GM21619 (cell line): ENCODE results near the gene MIF.
"Not testable (repeated sequence)": the region's sequence is repeated elsewhere in the genome, so short reads cannot be mapped to it uniquely, and the experiment has no call there.

Experiments used
- ATAC-seq: cut with Tn5 transposase; IDR thresholded peaks from one replicate; pipeline ENCODE4 v1.9.1; 2021; ENCODE audit not compliant: unreplicated experiment

MIF gene

GRCh38 chr22:23900227-23900626 lies 6.0 kb downstream of the MIF start:
- not testable (repeated sequence) for ATAC-seq

GRCh38 chr22:23901600-23901999 lies 7.4 kb downstream of the MIF start:
- no peak for ATAC-seq

GRCh38 chr22:23903328-23903971 lies 9.3 kb downstream of the MIF start:
- ATAC-seq = no peak

- no peak for ATAC-seq
Observed at GRCh38 chr22:23904573-23905254, 10.5 kb downstream of the MIF start.

GRCh38 chr22:23906641-23907040 lies 12.5 kb downstream of the MIF start:
- no peak for ATAC-seq

- ATAC-seq = not testable (repeated sequence)
Observed at GRCh38 chr22:23907423-23907822, 13.2 kb downstream of the MIF start.

GRCh38 chr22:23908587-23909205 lies 14.5 kb downstream of the MIF start:
- no peak for ATAC-seq

GRCh38 chr22:23909296-23909898 lies 15.2 kb downstream of the MIF start:
- ATAC-seq = no peak

GRCh38 chr22:23910496-23911190 lies 16.5 kb downstream of the MIF start:
- ATAC-seq = no peak

GRCh38 chr22:23911318-23911980 lies 17.3 kb downstream of the MIF start:
- ATAC-seq = no peak

GRCh38 chr22:23912293-23912903 lies 18.2 kb downstream of the MIF start:
- no peak for ATAC-seq

- ATAC-seq = no peak
Observed at GRCh38 chr22:23913306-23913660, 19.1 kb downstream of the MIF start.

GRCh38 chr22:23913661-23914353 lies 19.6 kb downstream of the MIF start:
- ATAC-seq = peak; percentile 95

GRCh38 chr22:23915290-23915689 lies 21.1 kb downstream of the MIF start:
- no peak for ATAC-seq

GRCh38 chr22:23920267-23920611 lies 26.1 kb downstream of the MIF start:
- not testable (repeated sequence) for ATAC-seq

- ATAC-seq = not testable (repeated sequence)
Observed at GRCh38 chr22:23921586-23922201, 27.5 kb downstream of the MIF start.

GRCh38 chr22:23922921-23923320 lies 28.7 kb downstream of the MIF start:
- ATAC-seq = no peak

GRCh38 chr22:23925020-23925606 lies 30.9 kb downstream of the MIF start:
- ATAC-seq = no peak

GRCh38 chr22:23926561-23926960 lies 32.4 kb downstream of the MIF start:
- ATAC-seq = no peak
